Stimulated activated CD4-positive, alpha-beta T cell treated with anti-CD3 and anti-CD28 coated beads, Interleukin-2, amount 100 ng/mL, for 48 hours (primary cell): ENCODE measurements around the gene TDP1.
"Not testable (repeated sequence)": the region's sequence is repeated elsewhere in the genome, so short reads cannot be mapped to it uniquely, and the experiment has no call there.

ENCODE experiments used
- DNase-seq, 2 donors: peaks; one replicate each; pipeline ENCODE4 v3.0.0-alpha.2; 2020

The TDP1 gene

GRCh38 chr14:89992273-89992672 is 36.5 kb downstream of the TDP1 start:
- no peak for DNase-seq

- no peak for DNase-seq
Measured at GRCh38 chr14:89996963-89997362, 41.2 kb downstream of the TDP1 start.

DNA sequence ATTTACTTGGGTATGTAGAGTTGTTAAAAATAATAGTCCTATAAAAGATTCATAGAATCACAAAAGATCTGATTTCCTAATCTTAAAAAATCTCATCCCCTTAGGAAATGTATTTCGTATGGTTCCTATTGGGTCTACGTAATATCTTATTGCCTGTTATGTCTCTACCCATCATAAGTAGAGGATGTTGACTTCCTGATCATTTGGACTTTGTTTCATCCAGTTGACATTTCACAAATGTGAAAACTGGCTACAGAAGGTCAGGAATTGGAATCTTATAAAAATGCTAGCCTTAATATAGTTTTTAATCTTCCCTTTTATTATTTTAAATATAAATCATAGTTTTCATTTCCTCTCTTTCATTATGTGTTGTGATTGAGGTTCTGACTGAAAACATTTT is 45.2 kb downstream of the TDP1 start:
- DNase-seq, result no peak

- DNase-seq, result no peak
Measured at GRCh38 chr14:90003526-90004307, 48.0 kb downstream of the TDP1 start.

GRCh38 chr14:90005441-90005840 is 49.7 kb downstream of the TDP1 start:
- no peak for DNase-seq

DNA sequence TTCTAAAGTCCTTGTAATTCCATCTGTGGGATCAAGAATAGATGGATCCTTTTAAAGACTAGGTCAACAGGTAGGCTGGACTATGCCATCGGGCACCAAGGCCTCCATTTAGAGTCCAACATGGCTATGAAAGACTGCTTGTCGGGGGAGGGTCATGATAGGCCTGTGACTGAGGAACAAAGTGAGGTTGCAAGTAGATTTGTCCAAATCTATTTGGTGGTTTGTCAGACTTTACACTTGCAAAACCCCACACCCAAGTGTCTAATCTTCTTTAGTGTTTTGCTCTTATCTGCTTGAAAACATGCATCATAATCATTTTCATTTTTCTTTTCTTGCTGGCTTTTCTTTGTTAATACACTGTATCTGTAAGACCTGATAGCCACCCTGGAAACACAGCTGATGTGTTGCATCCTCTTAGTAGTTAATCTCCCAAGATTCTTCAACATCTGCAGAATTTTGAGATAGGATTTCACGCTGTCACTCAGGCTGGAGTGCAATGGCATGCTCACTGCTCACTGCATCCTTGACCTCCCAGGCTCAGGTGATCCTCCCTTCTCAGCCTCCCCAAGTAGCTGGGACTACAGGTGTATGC is 50.3 kb downstream of the TDP1 start:
- no peak for DNase-seq

DNA sequence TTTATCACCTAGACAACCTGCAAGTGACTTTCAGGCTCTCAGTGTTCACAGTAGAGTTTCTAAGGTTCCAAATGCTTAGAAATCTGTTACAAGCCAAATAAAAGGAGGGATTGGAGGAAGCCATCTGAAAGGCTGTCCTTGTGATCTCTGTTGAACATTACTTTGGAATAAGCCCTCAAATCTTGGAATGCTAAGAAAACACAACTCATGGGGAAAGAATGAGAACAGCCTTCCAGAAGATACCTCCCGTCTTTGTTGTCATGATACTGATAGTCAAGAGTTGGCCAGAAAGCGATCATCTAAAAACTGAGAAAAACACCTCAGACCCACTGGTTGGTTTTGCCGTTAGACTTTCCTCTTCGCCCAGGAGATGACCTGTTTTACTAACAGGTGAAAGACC is 61.6 kb downstream of the TDP1 start:
- no peak for DNase-seq

GRCh38 chr14:90019824-90020523 is 64.2 kb downstream of the TDP1 start:
- no peak for DNase-seq

- no peak for DNase-seq
Measured at GRCh38 chr14:90023176-90023896, 67.6 kb downstream of the TDP1 start.

GRCh38 chr14:90024910-90025309 is 69.2 kb downstream of the TDP1 start:
- no peak for DNase-seq

- not testable (repeated sequence) for DNase-seq
Measured at GRCh38 chr14:90026608-90027007, 70.9 kb downstream of the TDP1 start.

- no peak for DNase-seq
Measured at GRCh38 chr14:90027842-90028241, 72.1 kb downstream of the TDP1 start.

GRCh38 chr14:90034156-90034555 is 78.4 kb downstream of the TDP1 start:
- DNase-seq, result no peak

DNA sequence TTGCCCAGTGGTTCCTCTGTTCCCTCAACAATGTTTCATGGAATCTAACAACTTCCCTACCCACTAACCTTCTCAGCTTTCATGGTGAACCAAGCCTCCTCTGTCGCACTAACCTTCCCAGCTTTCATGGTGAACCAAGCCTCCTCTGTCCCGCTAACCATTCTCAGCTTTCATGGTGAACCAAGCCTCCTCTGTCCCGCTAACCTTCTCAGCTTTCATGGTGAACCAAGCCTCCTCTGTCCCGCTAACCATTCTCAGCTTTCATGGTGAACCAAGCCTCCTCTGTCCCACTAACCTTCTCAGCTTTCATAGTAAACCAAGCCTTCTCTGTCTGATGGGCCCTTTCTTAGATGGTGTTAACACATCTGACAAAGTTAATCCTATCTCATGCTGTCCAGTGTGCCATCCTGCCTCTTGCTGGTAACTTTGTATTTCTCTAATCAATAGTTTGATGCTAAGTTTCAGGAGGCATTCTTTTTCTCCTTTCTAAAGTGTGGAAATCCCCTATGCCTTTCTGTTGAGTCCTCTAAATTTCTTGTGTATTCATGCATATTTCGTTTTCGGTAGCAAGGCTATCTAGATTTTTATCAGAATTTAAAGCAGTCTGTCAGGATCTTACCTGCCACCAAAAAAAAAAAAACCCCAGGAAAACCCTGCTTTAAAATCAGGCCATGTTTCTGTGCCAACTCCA is 79.3 kb downstream of the TDP1 start:
- no peak for DNase-seq

DNA sequence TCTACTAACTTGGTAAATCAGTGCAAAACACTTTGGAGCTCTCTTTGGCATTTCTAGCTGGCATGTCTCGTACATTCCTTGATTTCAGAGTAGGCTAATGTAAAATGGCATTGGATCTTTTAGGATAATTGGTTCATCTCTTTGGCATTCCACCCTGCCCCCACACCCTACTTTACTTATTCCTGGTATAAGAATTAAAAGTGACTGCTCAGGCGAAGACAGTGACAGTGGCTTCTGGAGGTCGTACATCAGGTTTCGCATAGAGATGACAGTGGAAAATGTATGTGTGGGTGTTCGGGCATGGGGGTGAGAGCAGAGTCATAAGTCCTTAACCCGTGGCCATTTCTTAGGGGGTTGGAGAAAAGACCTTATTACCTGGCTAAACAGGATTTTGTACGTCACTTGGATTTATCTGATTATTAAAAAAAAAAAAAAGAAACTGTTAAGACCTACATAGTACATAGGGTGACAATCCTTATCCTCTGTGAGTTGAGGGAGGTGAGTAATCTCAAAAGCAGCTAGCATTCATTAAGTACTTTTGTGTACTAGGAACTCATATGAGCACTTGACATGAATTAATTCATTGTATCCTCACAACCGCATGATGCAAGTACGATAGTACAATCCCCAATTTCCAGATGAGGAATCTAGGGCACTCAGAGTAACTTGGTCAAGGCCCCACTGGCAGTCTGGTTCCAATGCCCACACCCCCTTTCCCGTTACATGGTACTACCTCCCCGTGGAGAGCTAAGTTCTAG is 83.7 kb downstream of the TDP1 start:
- no peak for DNase-seq

GRCh38 chr14:90040411-90040810 is 84.7 kb downstream of the TDP1 start:
- DNase-seq, result no peak

- no peak for DNase-seq
Measured at GRCh38 chr14:90042496-90043252, 86.9 kb downstream of the TDP1 start.

DNA sequence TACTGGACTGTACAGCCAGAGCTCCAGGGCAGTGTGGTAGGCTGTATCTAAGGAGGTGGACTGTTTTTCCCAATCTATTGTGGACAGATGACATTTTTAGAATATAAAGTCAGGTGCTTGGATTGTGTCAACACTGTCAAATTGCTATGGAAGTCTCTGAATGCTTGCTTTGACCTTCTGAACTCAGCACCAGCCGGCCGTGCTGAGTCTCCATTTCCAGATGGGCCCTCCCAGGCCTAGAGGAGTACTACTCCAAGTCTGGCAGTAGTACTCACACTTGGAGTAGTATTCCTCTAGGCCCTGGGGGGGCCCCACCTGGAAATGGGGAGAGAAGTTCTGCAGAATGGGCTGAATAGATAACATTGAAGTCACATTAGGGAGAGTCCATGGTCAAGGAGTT is 89.9 kb downstream of the TDP1 start:
- no peak for DNase-seq

GRCh38 chr14:90049390-90049789 is 93.7 kb downstream of the TDP1 start:
- DNase-seq, result no peak

DNA sequence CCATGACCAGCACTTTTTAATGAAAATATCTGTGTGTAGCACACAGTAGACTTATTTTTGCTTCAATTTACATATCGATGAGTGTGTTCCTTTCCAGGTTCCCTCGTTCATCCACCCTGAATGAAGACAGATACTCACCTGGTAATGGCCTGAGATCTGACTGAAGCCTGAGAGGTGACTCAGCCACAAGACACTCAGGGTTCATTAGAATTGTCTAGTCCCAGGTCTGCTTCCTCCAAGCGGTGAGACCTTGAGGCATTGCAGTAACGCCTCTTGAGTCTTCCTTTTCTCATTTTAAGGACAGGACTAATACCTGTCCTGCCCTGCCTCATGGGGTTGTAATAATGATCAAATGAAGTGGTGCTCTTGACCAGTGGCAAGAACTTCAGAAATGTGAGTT is 94.5 kb downstream of the TDP1 start:
- no peak for DNase-seq

- no peak for DNase-seq
Measured at GRCh38 chr14:90053044-90053443, 97.3 kb downstream of the TDP1 start.
